22Rv1 (cell line): ENCODE data around the gene INSYN2B.
A peak's percentile ranks its signal among the peaks of the same experiment; 100 is the strongest.

Experiments used
- H3K27ac ChIP-seq: fragments of 450-650 bp; 2 replicates; pipeline ENCODE4 v1.5.1; 2017
- CTCF ChIP-seq: fragments of 450-650 bp; IDR thresholded peaks from 2 replicates; pipeline ENCODE4 v1.5.1; 2017; ENCODE audit warnings: mild to moderate bottlenecking
- ZFX ChIP-seq: fragments of 450-650 bp; IDR thresholded peaks from 2 replicates; pipeline ENCODE4 v1.6.1; 2017; ENCODE audit warnings: antibody characterized with exemption, borderline replicate concordance

Gene INSYN2B

GRCh38 chr5:169980418-169981053, at the start of gene INSYN2B:
INSYN2B (minus strand) TSS chr5:169980495; CDS start chr5:169883898, 96,597 bp downstream.
- H3K27ac ChIP-seq, result no peak within 1 kb of the TSS
- TF ChIP-seq CTCF, result peak; percentile 83
- TF ChIP-seq ZFX, result no peak

GRCh38 chr5:170028124-170028523, 47.8 kb upstream of the INSYN2B start:
- H3K27ac ChIP-seq, result no peak overlapping the region
- TF ChIP-seq ZFX, result no peak
- TF ChIP-seq CTCF, result no peak

- no peak overlapping the region for H3K27ac ChIP-seq
- TF ChIP-seq CTCF (no peak), ZFX (no peak)
These were observed 45.6 kb upstream of the INSYN2B start for GRCh38 chr5:170025853-170026252.

GRCh38 chr5:170021506-170021905, 41.2 kb upstream of the INSYN2B start:
- TF ChIP-seq ZFX (no peak), CTCF (no peak)
- no peak overlapping the region for H3K27ac ChIP-seq

GRCh38 chr5:170020423-170020822, 40.1 kb upstream of the INSYN2B start:
- no peak overlapping the region for H3K27ac ChIP-seq
- no peak for TF ChIP-seq ZFX

GRCh38 chr5:170012622-170013021, 32.3 kb upstream of the INSYN2B start:
- no peak for TF ChIP-seq ZFX
- no peak for TF ChIP-seq CTCF

GRCh38 chr5:170011751-170012150, 31.5 kb upstream of the INSYN2B start:
- TF ChIP-seq ZFX (no peak), CTCF (no peak)
- H3K27ac ChIP-seq, result no peak overlapping the region

More at GRCh38 chr5:170012622-170013021, 32.3 kb upstream of the INSYN2B start:
- no peak overlapping the region for H3K27ac ChIP-seq

- H3K27ac ChIP-seq, result no peak overlapping the region
- TF ChIP-seq ZFX, result no peak
- no peak for TF ChIP-seq CTCF
These were observed 30.3 kb upstream of the INSYN2B start for GRCh38 chr5:170010595-170010994.
